Psoas muscle (tissue), 8 donors: ENCODE measurements around the gene HOMER3. TPM values are rescaled to one million over a fixed set of nuclear protein-coding genes. Genes with fewer than 3 reads are reported as not detected.

ENCODE experiments used
- ATAC-seq, 4 donors: fragments of 200-7000 bp; cut with Tn5 transposase; one replicate each; pipeline ENCODE4 v1.9.1; 2020; ENCODE audit warnings: moderate library complexity in 3 of 4, mild to moderate bottlenecking in 2 of 4
- DNase-seq, 2 donors: peaks; one replicate each; pipeline ENCODE4 v3.0.0-alpha.2; 2020
- H3K27ac ChIP-seq: fragments of 200-600 bp; one replicate; pipeline ENCODE4 v1.8.0; 2022
- H3K27me3 ChIP-seq, 3 donors: fragments of 200-600 bp in 1 of 3; one replicate each; pipeline versions ENCODE4 v1.6.1 to v1.8.0; 2013 to 2022; ENCODE audit warnings: low read length in 2 of 3, mild to moderate bottlenecking in 2 of 3, moderate library complexity in 1 of 3; ENCODE audit not compliant: insufficient read depth in 3 of 3
- H3K36me3 ChIP-seq, 2 donors: fragments of 200-600 bp in 1 of 2; one replicate each; pipeline versions ENCODE4 v1.6.1 to v1.8.0; 2013 to 2022; ENCODE audit warnings: low read depth in 1 of 2, mild to moderate bottlenecking in 1 of 2, moderate library complexity in 1 of 2; ENCODE audit not compliant: insufficient read depth in 1 of 2
- H3K4me1 ChIP-seq: fragments of 200-600 bp; one replicate; pipeline ENCODE4 v1.8.0; 2022
- H3K4me3 ChIP-seq: fragments of 200-600 bp; one replicate; pipeline ENCODE4 v1.8.0; 2022; ENCODE audit warnings: mild to moderate bottlenecking
- H3K9me3 ChIP-seq: fragments of 200-600 bp; one replicate; pipeline ENCODE4 v1.8.0; 2022
- WGBS, 3 donors: extraction: QIAGEN DNeasy Blood & Tissue Kit; methylation state at CpG; one replicate each; pipeline versions ENCODE4 v1.1.6 to v1.1.7; 2013; 5-methylcytosine and 5-hydroxymethylcytosine counted together
- intact Hi-C, 2 donors: fragments of 100-400 bp; cut with DNase I; formaldehyde crosslinking; loops; one replicate each; pipeline versions ENCODE4 v1.11.0 to v1.14.2; 2022
- polyA plus RNA-seq, 3 donors: library from polyadenylated mRNA; stranded (reverse); fragments of 200-250 nt; gene quantifications; one replicate each; pipeline ENCODE4 v1.2.3, GENCODE V29; 2013
- total RNA-seq, 4 donors: library from RNA; stranded (reverse); fragmentation: NEBNext Ultra II Directional in 2 of 4; extraction: Animal tissue kit (Norgen Biotek cat#: 25700) in 2 of 4; gene quantifications; one replicate each; pipeline versions ENCODE4 v1.2.1 to v1.2.4, GENCODE V29; 2021 to 2023
- TF ChIP-seq, protein P1 (sequence below): fragments of 200-600 bp; IDR thresholded peaks from one replicate; pipeline ENCODE4 v1.8.0; 2022; ENCODE audit warnings: antibody characterized with exemption
- donor health status: healthy with polysubstance abuse.
- donor health status: DM: no; HTN: no; CAD: no; lungs with moderate emphysema.
- donor health status: Bipolar disorder and iron deficiency.
- donor health status: healthy.
- donor health status: DM: yes; HTN: yes; CAD: no.
- donor health status: DM: no; HTN: no; CAD: no.
- donor health status: DM: no; HTN: no; CAD: no.
- donor health status: DM: yes; HTN: yes; CAD: no.

HOMER3 gene
- total and polyA plus RNA-seq, 7 donors, result 61.4 to 86.2 (median 72.9) TPM

DNA sequence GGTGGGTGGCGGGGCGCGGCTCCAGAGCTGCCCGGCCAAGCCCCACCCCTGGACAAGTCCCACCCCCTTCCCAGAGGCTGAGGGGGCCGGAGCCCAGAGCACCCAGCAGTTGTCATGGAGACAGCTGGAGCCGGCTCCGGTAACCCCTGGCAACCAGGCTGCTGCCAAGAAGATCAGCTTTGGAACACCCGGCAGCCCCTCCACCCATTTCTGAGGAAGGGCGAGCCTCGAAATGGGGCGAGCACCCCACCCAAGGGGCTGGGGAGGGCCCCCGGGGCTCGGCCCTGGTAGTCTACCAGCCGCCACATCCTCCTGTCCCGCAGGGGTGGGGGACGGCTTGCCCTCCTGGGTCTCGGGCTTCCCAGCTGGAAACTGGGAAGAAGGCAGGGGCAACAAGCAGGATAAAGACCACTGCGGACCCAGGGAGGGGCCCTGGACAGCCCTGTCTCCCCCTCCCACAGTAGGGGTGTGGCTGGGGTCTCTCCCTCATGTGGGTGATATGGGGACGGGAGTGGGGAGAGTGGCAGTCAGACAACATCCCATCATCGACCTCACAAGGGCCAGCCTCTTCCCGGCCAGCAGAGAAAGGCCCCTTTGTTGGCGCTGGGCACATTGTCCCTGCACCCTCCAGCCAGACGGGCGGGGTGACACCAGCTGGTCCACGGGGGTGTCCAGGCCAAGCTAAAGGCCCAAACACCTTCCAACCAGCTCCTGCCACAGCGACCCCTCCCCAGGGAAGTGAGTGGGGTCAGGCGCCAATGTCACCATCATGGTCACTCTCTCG lies 46.6 kb downstream of the HOMER3 start:
- Histone ChIP-seq H3K36me3 (peaks cover 0 to 6% of the 10 kb centered on the region in 2 donors), H3K4me1 (peaks cover 14% of the 10 kb centered on the region), H3K27me3 (no peaks in the 10 kb centered on the region), H3K4me3 (peak overlapping the region; percentile 66), H3K27ac (peak overlapping the region; percentile 50), H3K9me3 (no peaks in the 10 kb centered on the region)
- intact Hi-C loops, result loop anchor here in 1 of 2 donors (2.0 to 5.0 kb wide), 2 partner anchors 46 to 93 kb away; partner anchors contain the start of gene HOMER3
- TF ChIP-seq, protein P1, sequence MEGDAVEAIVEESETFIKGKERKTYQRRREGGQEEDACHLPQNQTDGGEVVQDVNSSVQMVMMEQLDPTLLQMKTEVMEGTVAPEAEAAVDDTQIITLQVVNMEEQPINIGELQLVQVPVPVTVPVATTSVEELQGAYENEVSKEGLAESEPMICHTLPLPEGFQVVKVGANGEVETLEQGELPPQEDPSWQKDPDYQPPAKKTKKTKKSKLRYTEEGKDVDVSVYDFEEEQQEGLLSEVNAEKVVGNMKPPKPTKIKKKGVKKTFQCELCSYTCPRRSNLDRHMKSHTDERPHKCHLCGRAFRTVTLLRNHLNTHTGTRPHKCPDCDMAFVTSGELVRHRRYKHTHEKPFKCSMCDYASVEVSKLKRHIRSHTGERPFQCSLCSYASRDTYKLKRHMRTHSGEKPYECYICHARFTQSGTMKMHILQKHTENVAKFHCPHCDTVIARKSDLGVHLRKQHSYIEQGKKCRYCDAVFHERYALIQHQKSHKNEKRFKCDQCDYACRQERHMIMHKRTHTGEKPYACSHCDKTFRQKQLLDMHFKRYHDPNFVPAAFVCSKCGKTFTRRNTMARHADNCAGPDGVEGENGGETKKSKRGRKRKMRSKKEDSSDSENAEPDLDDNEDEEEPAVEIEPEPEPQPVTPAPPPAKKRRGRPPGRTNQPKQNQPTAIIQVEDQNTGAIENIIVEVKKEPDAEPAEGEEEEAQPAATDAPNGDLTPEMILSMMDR, result no peak
- ATAC-seq (peak; percentile 6 to 47 (median 26)), DNase-seq (no peak)
- 3 to 10% (median 9%) methylated on average over 24 to 28 of the region's 28 CpGs for WGBS, 3 donors

DNA sequence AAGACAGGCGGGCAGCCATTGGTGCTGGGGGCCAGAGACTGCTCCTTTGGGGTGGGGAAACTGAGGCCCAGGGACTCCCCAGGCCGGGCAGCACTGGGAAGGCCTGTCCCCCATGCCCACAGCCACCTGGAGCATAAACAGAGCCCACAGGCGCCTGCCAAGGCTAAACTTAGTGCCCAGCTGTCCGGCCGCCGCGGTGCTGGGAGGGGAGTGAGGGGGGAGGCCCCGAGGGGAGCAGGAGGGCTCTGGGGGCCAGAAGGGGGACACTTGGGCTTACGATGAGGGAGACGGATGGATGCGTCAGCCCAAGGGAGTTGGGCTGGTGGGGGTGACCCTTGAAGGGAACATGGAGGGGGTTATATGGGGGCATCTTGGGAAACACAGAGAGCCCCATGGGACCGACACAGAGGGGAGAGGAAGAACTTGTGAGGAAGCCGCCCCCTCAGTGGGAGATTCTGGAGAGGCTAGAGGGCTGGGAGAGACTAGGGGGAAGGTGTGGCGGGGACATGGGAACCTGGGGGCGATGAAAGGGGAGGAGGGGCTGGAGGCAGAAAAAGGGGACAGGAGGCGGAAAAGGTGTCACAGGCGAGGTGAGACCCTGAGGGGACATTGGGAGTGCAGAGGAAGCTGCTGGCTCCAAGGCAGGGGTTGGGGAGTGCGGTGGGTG lies 47.3 kb downstream of the HOMER3 start:
- H3K4me3 ChIP-seq, result peak overlapping the region; percentile 66

DNA sequence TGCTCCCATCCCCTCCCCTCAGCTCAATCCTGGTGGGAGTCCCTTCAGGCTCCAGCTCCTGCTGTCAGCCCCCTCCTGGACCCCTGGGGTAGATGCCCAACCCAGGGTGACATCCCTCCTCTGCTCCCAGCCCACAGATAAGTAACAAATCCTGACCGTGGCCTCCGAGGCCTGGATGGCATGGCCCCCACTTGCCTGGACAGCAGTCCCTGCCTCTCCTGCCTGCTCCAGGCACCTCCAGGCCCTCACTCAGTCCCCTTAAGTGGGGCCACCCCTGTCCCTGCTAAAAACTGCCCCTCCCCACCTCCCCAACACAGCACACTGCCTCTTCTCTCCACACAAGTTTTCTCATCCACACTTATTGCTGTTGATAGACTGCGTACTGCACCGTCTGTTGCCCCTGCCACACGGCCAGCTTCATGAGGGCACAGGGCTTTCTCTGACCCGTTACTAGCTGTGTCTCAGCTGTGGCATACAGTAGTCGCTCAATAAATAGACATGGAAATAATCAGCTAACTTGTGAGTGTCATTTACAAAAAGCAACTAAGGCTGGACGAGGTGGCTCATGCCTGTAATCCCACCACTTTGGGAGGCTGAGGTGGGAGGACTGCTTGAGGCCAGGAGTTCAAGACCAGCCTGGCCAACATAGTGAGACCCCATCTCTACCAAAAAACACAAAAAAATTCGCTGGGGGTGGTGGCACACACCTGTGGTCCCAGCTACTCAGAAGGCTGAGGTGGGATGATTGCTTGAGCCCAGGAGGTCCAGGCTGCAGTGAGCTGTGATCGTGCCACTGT lies 50.9 kb downstream of the HOMER3 start:
- Histone ChIP-seq H3K36me3 (no peaks in the 10 kb centered on the region), H3K27me3 (no peaks in the 10 kb centered on the region), H3K27ac (no peak overlapping the region), H3K9me3 (no peaks in the 10 kb centered on the region), H3K4me3 (no peak overlapping the region), H3K4me1 (peaks cover 14% of the 10 kb centered on the region)
- intact Hi-C loops, result loop anchor here in 1 of 2 donors (5.0 kb wide), 1 partner anchor 97 kb away; no protein-coding TSS in a partner anchor
- WGBS, 3 donors, result 85 to 91% (median 87%) methylated on average over 10 of the region's 10 CpGs
- TF ChIP-seq, protein P1, result no peak
- DNase-seq (no peak), ATAC-seq (no peak)

More for the DNA sequence above, 47.3 kb downstream of the HOMER3 start:
- H3K4me1 ChIP-seq, result peaks cover 14% of the 10 kb centered on the region
- no peak for DNase-seq
- no peaks in the 10 kb centered on the region for H3K27me3 ChIP-seq
- peak overlapping the region; percentile 54 for H3K27ac ChIP-seq
- intact Hi-C loops, result loop anchor here in 1 of 2 donors (2.0 to 5.0 kb wide), 2 partner anchors 47 to 94 kb away; partner anchors contain the start of gene HOMER3
- peak; percentile 45 to 72 (median 66) for ATAC-seq
- no peaks in the 10 kb centered on the region for H3K9me3 ChIP-seq
- TF ChIP-seq, protein P1, result no peak
- WGBS, 3 donors, result 17 to 33% (median 28%) methylated on average over 16 to 18 of the region's 18 CpGs
- H3K36me3 ChIP-seq, result no peaks in the 10 kb centered on the region

DNA sequence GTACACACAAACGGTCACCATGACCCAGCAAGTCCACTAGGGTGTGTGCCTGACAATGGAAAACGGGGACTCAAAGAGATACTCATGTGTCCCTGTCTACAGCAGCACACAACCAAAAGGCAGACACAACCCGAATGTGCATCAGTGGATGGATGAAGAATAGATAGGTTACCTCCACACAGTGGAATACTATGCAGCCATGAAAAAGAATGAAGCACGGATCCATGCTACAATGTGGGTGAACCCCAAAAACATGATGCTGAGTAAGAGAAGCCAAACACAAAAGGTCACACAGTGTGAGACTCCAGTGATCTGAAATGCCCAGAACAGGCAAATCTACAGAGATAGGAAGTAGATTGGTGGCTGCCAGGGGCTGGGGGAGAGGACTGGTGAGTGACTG lies 54.0 kb downstream of the HOMER3 start:
- H3K4me1 ChIP-seq, result no peaks in the 10 kb centered on the region
- intact Hi-C loops, result no loop called here
- ATAC-seq, result no peak
- no peaks in the 10 kb centered on the region for H3K27me3 ChIP-seq
- peaks cover 0 to 6% of the 10 kb centered on the region in 2 donors for H3K36me3 ChIP-seq
- no peaks in the 10 kb centered on the region for H3K9me3 ChIP-seq
- DNase-seq, result no peak
- 92 to 93% (median 92%) methylated on average over 4 of the region's 4 CpGs for WGBS, 3 donors
- TF ChIP-seq, protein P1, result no peak
- no peak overlapping the region for H3K27ac ChIP-seq
- H3K4me3 ChIP-seq, result no peak overlapping the region
